ENCODE measurements around the gene DEPP1. TPM values are rescaled to one million over a fixed set of nuclear protein-coding genes. Genes with fewer than 3 reads are reported as not detected.

The DEPP1 gene
- total RNA-seq, 1 donor from 2014 or later: 4.6 TPM

DNA sequence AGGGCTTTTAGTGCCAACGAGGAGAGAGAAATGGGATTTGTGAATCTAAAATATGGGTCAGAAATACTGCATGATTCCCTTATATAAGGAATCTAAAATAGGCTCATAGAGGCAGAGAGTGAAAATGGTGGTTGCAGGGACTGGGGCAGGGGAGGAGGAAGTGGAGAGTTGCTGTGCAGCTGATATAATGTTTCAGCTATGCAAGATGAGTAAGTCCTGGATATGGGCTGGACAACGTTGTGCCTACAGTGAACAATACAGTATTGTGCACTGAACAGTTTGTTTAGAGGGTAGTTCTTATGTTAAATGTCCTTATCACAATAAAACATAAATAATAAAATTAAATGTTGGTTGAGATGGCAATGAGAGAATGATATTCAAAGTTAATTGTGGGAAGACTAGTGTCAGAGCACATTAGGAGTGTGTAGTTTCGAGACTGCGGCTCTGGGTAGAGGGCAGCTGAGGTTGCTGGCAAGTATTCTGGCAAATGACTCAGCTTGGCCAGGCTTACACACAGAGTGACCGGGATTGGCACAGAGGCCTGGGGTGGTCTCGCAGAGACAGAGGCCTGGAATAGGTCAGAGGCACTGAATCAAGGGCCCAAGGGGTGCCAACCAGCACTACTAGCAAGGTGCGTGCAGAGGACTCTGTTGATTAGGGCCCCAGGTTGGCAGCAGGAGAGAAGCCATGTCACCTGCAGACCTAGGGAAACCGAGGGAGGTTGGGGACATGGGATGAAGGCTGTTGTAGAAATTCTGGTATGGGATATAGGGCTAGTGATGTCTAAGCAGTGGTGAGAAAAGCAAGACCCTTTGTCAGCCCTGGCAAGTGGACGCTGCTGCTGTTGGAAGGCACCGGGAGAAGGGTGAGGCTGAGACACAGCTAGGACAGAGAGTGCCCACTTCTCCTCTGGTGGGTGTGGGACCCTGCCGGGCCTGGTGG, 2.8 kb upstream of the DEPP1 start:
- intact Hi-C loops (cut with micrococcal nuclease): no loop called here
- H3K27ac Mint-ChIP-seq: no peak overlapping the region
- H3K4me1 Mint-ChIP-seq (ENCODE audit: low read depth): peaks cover 36% of the 10 kb centered on the region
- DNase-seq (ENCODE audit: low spot score): no peak
- peaks cover 4% of the 10 kb centered on the region for H3K27me3 Mint-ChIP-seq (ENCODE audit: insufficient read depth)
- H3K9me3 Mint-ChIP-seq: no peaks in the 10 kb centered on the region
- H3K36me3 Mint-ChIP-seq (ENCODE audit: low read depth): no peaks in the 10 kb centered on the region
- H3K4me3 Mint-ChIP-seq: no peak overlapping the region

DNA sequence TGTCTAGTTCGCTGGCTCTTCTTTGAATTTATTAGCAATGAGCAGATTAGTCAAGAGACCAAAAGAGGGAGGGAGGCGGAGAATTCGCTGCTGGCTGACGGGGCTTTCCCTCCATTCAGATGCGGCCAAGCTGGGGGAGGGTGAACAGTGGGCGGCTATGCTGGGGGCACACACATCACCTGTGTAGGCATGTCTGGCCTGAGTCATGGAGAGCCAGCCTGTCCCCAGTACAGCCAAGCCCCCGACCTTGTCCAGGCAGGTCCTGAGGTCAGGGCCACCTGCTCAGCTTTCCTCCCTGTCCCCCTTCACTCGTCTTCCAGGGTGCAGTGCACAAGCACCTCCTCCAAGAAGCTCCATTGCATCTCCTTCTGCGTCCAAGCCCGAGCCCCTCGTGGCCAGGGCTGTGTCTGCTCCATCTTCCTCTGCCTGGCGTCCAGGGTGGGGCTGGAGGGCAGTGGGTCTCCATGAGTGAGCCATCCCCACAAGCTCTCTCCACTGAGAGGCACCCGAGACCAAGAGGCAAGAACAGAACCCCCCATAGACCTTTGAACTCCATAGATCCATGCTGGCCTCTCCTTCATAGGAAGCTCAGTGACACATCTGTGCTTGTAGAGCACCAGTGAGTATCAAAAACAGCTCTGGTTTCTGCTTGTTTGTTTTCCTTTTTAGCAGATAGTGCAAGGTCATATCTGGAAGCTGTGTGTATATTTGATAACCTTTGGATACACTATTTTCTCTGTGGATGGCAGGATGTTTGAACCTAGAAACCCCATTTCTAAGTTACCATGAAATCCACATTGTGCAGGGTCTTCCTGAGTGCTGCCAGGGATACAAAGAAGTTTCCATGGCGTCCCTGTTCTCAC, 1.9 kb upstream of the DEPP1 start:
- no peaks in the 10 kb centered on the region for H3K9me3 Mint-ChIP-seq
- intact Hi-C loops (cut with micrococcal nuclease): no loop called here

DNA sequence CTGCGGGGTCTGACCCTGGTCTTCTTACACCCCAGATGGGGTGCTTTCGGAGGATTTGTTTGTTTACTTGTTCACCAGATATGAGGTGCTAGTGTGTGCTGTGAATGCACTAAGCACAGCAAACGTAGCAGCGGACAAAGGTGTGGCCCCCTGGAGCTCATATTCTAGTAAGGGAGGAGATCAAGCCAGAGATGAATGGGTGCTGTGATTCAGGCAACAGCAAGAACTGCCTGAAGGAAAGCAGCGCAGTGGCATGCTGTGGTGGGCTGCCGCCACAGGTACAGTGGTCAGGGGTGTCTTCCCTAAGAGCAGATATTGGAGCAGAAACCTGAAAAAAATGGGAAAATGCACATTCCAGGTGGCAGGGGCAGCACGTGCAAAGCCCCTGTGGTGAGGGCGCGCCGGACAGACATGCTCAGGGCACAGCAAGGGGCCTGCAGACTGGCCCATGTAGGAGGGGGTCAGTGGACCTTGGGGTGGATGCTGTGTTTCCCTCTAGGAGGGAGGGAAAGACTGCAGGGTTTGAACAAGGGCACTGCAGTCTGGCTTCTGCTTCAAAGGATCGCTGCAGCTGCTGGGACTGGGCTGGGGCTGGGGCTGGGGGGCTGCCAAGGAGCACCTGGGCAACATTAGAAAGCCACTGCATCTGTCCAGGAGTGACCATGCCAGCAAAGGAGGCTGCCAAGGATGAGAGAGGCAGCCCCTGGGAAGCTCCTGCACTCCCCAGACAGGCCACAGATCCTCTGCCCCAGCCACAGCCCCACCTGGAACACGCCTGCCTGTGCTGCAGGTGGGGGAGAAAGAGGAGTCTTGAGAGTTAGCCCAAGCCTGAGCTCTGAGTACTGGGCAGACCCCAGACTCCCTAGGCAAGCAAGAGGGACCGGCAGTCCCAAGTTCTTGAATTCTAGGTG, 927 bp upstream of the DEPP1 start:
- H3K27ac Mint-ChIP-seq: peak overlapping the region; percentile 6
- H3K4me1 Mint-ChIP-seq (ENCODE audit: low read depth): peaks cover 43% of the 10 kb centered on the region
- intact Hi-C loops (cut with micrococcal nuclease): loop anchor here (10.0 kb wide), 1 partner anchor 1045 kb away; no protein-coding TSS in a partner anchor
- no peaks in the 10 kb centered on the region for H3K9me3 Mint-ChIP-seq
- H3K36me3 Mint-ChIP-seq (ENCODE audit: low read depth): no peaks in the 10 kb centered on the region
- no peak for DNase-seq (ENCODE audit: low spot score)
- no peaks in the 10 kb centered on the region for H3K27me3 Mint-ChIP-seq (ENCODE audit: insufficient read depth)
- H3K4me3 Mint-ChIP-seq: no peak overlapping the region

More for the DNA sequence above, 1.9 kb upstream of the DEPP1 start:
- Mint-ChIP-seq H3K4me3 (peak overlapping the region; percentile 43), H3K36me3 (ENCODE audit: low read depth) (no peaks in the 10 kb centered on the region), H3K4me1 (ENCODE audit: low read depth) (peaks cover 43% of the 10 kb centered on the region), H3K27ac (peak overlapping the region; percentile 5), H3K27me3 (ENCODE audit: insufficient read depth) (peaks cover 4% of the 10 kb centered on the region)
- DNase-seq (ENCODE audit: low spot score): no peak

GRCh38 chr10:44978213-44978569, 418 bp downstream of the DEPP1 start:
- Mint-ChIP-seq H3K4me3 (peak overlapping the region; percentile 86), H3K9me3 (no peaks in the 10 kb centered on the region), H3K27me3 (ENCODE audit: insufficient read depth) (no peaks in the 10 kb centered on the region), H3K36me3 (ENCODE audit: low read depth) (no peaks in the 10 kb centered on the region), H3K4me1 (ENCODE audit: low read depth) (peaks cover 48% of the 10 kb centered on the region), H3K27ac (peak overlapping the region; percentile 74)
- no peak for DNase-seq (ENCODE audit: low spot score)
- intact Hi-C loops (cut with micrococcal nuclease): loop anchor here (10.0 kb wide), 1 partner anchor 1047 kb away; no protein-coding TSS in a partner anchor

GRCh38 chr10:44977287-44978212, 1.1 kb downstream of the DEPP1 start:
- peak overlapping the region; percentile 7 for H3K27ac Mint-ChIP-seq
- no peaks in the 10 kb centered on the region for H3K9me3 Mint-ChIP-seq
- no peaks in the 10 kb centered on the region for H3K27me3 Mint-ChIP-seq (ENCODE audit: insufficient read depth)
- H3K4me1 Mint-ChIP-seq (ENCODE audit: low read depth): peaks cover 50% of the 10 kb centered on the region
- DNase-seq (ENCODE audit: low spot score): no peak
- intact Hi-C loops (cut with micrococcal nuclease): loop anchor here (10.0 kb wide), 1 partner anchor 1047 kb away; no protein-coding TSS in a partner anchor
- H3K36me3 Mint-ChIP-seq (ENCODE audit: low read depth): no peaks in the 10 kb centered on the region
- peak overlapping the region; percentile 86 for H3K4me3 Mint-ChIP-seq

DNA sequence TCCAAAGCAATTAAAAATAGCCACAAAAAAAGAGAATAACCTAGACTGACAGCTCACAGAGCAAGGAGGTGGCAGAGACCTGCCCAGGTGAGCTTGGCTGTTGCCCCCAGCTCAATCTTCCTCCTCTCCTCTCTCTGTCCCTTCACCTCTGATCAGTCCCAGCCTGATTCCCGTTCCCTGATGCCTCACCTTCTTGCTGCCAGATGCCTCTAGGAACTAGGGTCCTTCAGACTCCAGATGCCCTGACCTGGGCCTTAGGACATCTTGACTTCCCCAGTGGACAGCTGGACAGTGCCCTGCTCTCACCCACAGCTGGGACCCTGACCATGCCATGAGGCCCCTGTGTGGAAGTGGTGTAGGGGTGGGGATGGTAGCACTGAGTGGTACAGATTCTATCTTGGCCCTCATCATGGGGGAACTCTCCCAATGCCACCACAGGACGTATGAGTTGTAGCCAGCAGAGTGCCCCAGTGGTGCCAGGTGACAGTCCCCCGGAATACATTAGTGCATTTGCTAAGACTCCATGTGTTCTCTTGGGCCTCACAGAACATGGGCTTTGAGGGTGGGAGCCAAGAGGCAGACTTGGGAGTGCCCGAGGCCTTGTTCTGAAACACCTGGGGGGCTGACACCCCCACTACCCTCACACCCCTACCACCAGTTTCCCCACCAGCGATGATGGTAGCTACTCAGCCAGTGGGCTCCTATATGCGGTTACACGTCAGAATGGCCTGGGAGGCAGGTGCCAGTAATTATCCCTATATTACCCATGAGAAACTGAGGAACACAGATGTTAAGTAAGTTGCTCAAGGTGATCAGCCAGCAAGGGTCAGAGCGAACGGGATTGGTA, 2.0 kb downstream of the DEPP1 start:
- Mint-ChIP-seq H3K36me3 (ENCODE audit: low read depth) (no peaks in the 10 kb centered on the region), H3K4me1 (ENCODE audit: low read depth) (peaks cover 48% of the 10 kb centered on the region), H3K27ac (peak overlapping the region; percentile 40), H3K27me3 (ENCODE audit: insufficient read depth) (no peaks in the 10 kb centered on the region), H3K9me3 (no peaks in the 10 kb centered on the region), H3K4me3 (peak overlapping the region; percentile 67)
- no peak for DNase-seq (ENCODE audit: low spot score)
- intact Hi-C loops (cut with micrococcal nuclease): loop anchor here (10.0 kb wide), 1 partner anchor 1048 kb away; no protein-coding TSS in a partner anchor

DNA sequence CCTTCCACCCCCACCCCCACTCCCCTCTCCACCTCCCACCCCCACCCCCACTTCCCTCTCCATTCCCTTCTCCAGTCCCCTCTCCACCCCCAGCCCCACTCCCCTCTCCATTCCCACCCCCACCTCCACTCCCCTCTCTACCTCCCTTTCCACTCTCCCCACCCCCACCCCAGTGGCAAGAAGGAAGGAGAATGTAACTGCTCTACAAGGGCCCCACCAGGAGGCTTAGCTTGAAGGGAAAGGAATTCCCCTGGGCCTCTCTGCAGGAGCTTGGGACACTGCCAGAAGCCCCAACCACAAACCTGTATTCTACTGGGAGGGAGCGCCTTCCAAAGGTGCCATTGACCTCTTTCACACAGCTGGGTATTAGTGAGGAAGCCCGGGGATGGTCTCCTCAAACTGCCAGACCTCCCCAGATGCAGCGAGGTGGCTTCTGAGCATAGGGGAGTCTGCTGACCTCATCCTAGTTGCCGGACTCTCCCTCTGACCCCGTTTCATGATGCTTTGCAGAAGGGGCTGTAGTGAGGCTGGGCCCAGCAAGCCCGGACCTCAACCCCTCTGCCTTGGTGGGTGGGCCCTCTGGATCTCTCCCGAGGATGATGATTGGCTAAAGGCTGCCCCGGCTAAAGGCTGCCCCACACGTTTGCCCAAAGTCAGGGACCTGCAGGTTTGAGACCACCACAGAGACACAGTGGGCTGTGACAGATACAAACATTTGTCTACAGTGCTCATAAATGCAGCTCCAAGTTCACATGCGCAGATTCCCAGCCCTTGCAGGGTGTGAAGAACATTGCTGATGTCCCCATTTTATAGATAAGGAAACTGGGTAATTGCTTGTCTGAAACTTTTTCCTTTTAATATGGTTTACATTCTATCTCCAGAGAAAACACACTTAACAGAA, 2.9 kb downstream of the DEPP1 start:
- H3K4me3 Mint-ChIP-seq: peak overlapping the region; percentile 67
- peak overlapping the region; percentile 40 for H3K27ac Mint-ChIP-seq
- intact Hi-C loops (cut with micrococcal nuclease): loop anchor here (1.0 to 10.0 kb wide), 5 partner anchors 9 to 1049 kb away; partner anchors contain the start of gene RASSF4
- no peaks in the 10 kb centered on the region for H3K9me3 Mint-ChIP-seq
- no peaks in the 10 kb centered on the region for H3K27me3 Mint-ChIP-seq (ENCODE audit: insufficient read depth)
- no peaks in the 10 kb centered on the region for H3K36me3 Mint-ChIP-seq (ENCODE audit: low read depth)
- DNase-seq (ENCODE audit: low spot score): no peak
- H3K4me1 Mint-ChIP-seq (ENCODE audit: low read depth): peaks cover 39% of the 10 kb centered on the region

DNA sequence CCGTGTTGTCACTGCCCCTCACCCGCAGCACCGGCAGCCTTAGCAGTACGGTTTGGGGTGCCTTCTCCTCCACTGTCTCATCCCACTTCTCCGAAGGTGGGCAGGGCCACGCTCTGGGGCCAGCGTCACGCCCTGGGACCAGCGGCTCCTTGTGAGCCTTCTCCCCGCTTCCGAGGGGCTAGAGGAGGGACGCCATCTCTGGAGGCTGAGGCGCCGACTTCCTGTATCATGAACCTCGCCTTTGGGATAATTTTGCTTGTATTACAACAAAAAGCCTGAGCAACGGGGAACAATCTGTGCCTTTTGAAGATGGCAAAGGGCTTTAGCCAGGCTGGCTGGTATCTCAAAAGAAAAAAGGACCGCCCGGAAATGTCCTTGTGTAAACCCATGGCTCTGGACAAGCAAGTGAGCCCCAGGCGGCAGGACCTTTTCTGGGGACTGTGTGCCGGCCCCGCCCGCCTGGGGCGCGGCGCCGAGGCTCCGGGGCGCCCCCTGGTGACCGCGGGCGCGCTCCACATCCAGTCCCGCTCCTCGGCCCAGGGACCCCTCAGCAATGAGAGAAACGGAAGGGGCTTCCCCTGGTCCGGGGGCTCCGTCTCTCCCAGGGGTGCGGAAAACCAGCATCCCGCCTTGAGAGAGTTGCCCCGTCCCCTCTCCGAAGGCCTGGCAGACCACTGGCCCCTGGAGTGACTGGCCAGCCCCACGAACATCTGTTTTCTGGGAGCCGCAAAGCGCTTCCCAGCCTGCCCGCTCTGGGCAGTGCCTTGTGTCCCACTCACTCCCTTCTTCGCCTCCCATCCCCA, 3.8 kb downstream of the DEPP1 start:
- H3K27me3 Mint-ChIP-seq (ENCODE audit: insufficient read depth): no peaks in the 10 kb centered on the region
- H3K4me1 Mint-ChIP-seq (ENCODE audit: low read depth): peaks cover 35% of the 10 kb centered on the region
- no peaks in the 10 kb centered on the region for H3K36me3 Mint-ChIP-seq (ENCODE audit: low read depth)
- intact Hi-C loops (cut with micrococcal nuclease): loop anchor here (1.0 to 10.0 kb wide), 5 partner anchors 9 to 1050 kb away; partner anchors contain the start of gene RASSF4
- H3K4me3 Mint-ChIP-seq: peak overlapping the region; percentile 75
- H3K27ac Mint-ChIP-seq: peak overlapping the region; percentile 40
- peak; percentile 66 for DNase-seq (ENCODE audit: low spot score)
- H3K9me3 Mint-ChIP-seq: no peaks in the 10 kb centered on the region

GRCh38 chr10:44974082-44974627, 4.5 kb downstream of the DEPP1 start:
- no peaks in the 10 kb centered on the region for H3K27me3 Mint-ChIP-seq (ENCODE audit: insufficient read depth)
- H3K4me1 Mint-ChIP-seq (ENCODE audit: low read depth): peaks cover 40% of the 10 kb centered on the region
- no peak for DNase-seq (ENCODE audit: low spot score)
- H3K9me3 Mint-ChIP-seq: no peaks in the 10 kb centered on the region
- no peak overlapping the region for H3K27ac Mint-ChIP-seq
- H3K36me3 Mint-ChIP-seq (ENCODE audit: low read depth): no peaks in the 10 kb centered on the region
- H3K4me3 Mint-ChIP-seq: peak overlapping the region; percentile 75
- intact Hi-C loops (cut with micrococcal nuclease): loop anchor here (10.0 kb wide), 1 partner anchor 1051 kb away; no protein-coding TSS in a partner anchor
